ENCODE measurements around the gene CST9. TPM values are rescaled to one million over a fixed set of nuclear protein-coding genes. Genes with fewer than 3 reads are reported as not detected.

Gene CST9
- total and polyA plus RNA-seq, 2 of the 13 experiments (the other 11 are each of a cell fraction or from before 2014, with no cell fraction given): 0.07 TPM; not detected in 1

GRCh38 chr20:23649830-23650417, 44.2 kb upstream of the CST9 start:
- in situ Hi-C loops (cut with HindIII; ENCODE audit: extremely low pct_ligation_motif_present, low pct_unique_long_range_greater_than_20kb): no loop called here
- no peak overlapping the region for H3K4me3 ChIP-seq (replicated peaks in 1 of 3; ENCODE audit: insufficient read depth in 1 of 3, low read depth in 2 of 3, low read length in 3 of 3)
- DNase-seq (ENCODE audit: low spot score) (peak; percentile 86), FAIRE-seq (peak; percentile 62), ATAC-seq (peak; percentile 58)
- no peak overlapping the region for H2AFZ ChIP-seq (ENCODE audit: low read length)
- no peaks in the 10 kb centered on the region for H3K27me3 ChIP-seq (ENCODE audit: control insufficient read depth in 1 of 2, insufficient read depth in 2 of 2, low read length in 2 of 2)
- H3K79me2 ChIP-seq (ENCODE audit: insufficient read depth, low read length): no peaks in the 10 kb centered on the region
- peaks cover 56% of the 10 kb centered on the region for H3K4me1 ChIP-seq (ENCODE audit: insufficient read depth, low read length)
- WGBS (ENCODE audit: low lambda C conversion rate): 23% methylated on average over 1 of the region's 1 CpG
- no peak overlapping the region for H3K9ac ChIP-seq (ENCODE audit: insufficient read depth, low read depth, low read length)
- H3K4me2 ChIP-seq (ENCODE audit: low read depth, low read length): peak overlapping the region; percentile 10; the same call in 1 of the 2 replicates
- CTCF ChIA-PET (ENCODE audit: low intra/inter-chr PET ratio, low total read pairs): interaction anchor here (0.9 kb wide), 1 partner anchor 19 kb away, joined by 3 read pairs; no protein-coding TSS in a partner anchor
- no peaks in the 10 kb centered on the region for H3K9me3 ChIP-seq (ENCODE audit: low read length)
- intact Hi-C loops (cut with micrococcal nuclease; ENCODE audit: unreplicated experiment): loop anchor here (1.0 kb wide), 1 partner anchor 9 kb away; no protein-coding TSS in a partner anchor
- no peaks in the 10 kb centered on the region for H3K36me3 ChIP-seq (replicated peaks in 1 of 2; ENCODE audit: control insufficient read depth in 1 of 2, insufficient read depth in 2 of 2, low read length in 2 of 2)
- H3K27ac ChIP-seq (ENCODE audit: extremely low read length, insufficient read depth, low read length): no peak overlapping the region
- no peaks in the 10 kb centered on the region for H4K20me1 ChIP-seq (ENCODE audit: insufficient read depth, low read length)
- BruUV-seq (replicated peaks): no TSS peak
- POLR2A ChIA-PET: interaction anchor here (1.0 to 3.4 kb wide), 7 partner anchors 11 to 1221 kb away, joined by 4 to 82 read pairs (median 5); partner anchors contain the start of genes CST3 and NXT1
- peak; percentile 97 for TF ChIP-seq CEBPG (CRISPR knock-in tag; IDR thresholded peaks at IDR 0.05)
- peak; percentile 43; the same call in 1 of the 2 replicates for TF ChIP-seq FOXP4 (CRISPR knock-in tag; IDR thresholded peaks at IDR 0.05)
- no peak for TF ChIP-seq ZNF674 (CRISPR knock-in tag; IDR thresholded peaks at IDR 0.05; ENCODE audit: low read depth)
- TF ChIP-seq ZNF776 (CRISPR knock-in tag; IDR thresholded peaks at IDR 0.05): no peak
- peak; percentile 49; the same call in 1 of the 2 replicates for TF ChIP-seq FOXK1 (CRISPR knock-in tag; IDR thresholded peaks at IDR 0.05; ENCODE audit: borderline replicate concordance, low read depth)
- 0 out of 2 replicates have a peak, but pooled peaks have one; percentile 28 for TF ChIP-seq MLXIP (CRISPR knock-in tag; IDR thresholded peaks at IDR 0.05; ENCODE audit: borderline replicate concordance)
- no peak for TF ChIP-seq CREB1 (IDR thresholded peaks at IDR 0.05)
- peak; percentile 18; the same call in 1 of the 2 replicates for TF ChIP-seq CREB1 (CRISPR knock-in tag; IDR thresholded peaks at IDR 0.05)
- peak; percentile 49; the same call in 1 of the 2 replicates for TF ChIP-seq PHF21A (CRISPR knock-in tag; IDR thresholded peaks at IDR 0.05)
- TF ChIP-seq TBX2 (CRISPR knock-in tag; IDR thresholded peaks at IDR 0.05; ENCODE audit: borderline replicate concordance): peak; percentile 52; the same call in 1 of the 2 replicates
- no peak for TF ChIP-seq PREB (CRISPR knock-in tag; IDR thresholded peaks at IDR 0.05)
- TF ChIP-seq NR2C2 (CRISPR knock-in tag; IDR thresholded peaks at IDR 0.05; ENCODE audit: borderline replicate concordance): peak; percentile 55; the same call in 1 of the 2 replicates
- TF ChIP-seq REPIN1 (CRISPR knock-in tag; IDR thresholded peaks at IDR 0.05; ENCODE audit: borderline replicate concordance, low read depth): 0 out of 2 replicates have a peak, but pooled peaks have one; percentile 25
- TF ChIP-seq TARDBP (CRISPR knock-in tag; IDR thresholded peaks at IDR 0.05): peak; percentile 65; the same call in 1 of the 2 replicates
- peak in 1 of 2 experiments; percentile 80; a peak in 2 of 4 replicates for TF ChIP-seq ATF4 (CRISPR knock-in tag; IDR thresholded peaks at IDR 0.05)
- 0 out of 2 replicates have a peak, but pooled peaks have one; percentile 27 for TF ChIP-seq THAP11 (CRISPR knock-in tag; IDR thresholded peaks at IDR 0.05)
- no peak for TF ChIP-seq ZNF251 (CRISPR knock-in tag; IDR thresholded peaks at IDR 0.05)

All from HepG2 (cell line).